ENCODE results near the gene ZNF638. TPM values are rescaled to one million over a fixed set of nuclear protein-coding genes. Genes with fewer than 3 reads are reported as not detected.

ZNF638 gene, protein sequence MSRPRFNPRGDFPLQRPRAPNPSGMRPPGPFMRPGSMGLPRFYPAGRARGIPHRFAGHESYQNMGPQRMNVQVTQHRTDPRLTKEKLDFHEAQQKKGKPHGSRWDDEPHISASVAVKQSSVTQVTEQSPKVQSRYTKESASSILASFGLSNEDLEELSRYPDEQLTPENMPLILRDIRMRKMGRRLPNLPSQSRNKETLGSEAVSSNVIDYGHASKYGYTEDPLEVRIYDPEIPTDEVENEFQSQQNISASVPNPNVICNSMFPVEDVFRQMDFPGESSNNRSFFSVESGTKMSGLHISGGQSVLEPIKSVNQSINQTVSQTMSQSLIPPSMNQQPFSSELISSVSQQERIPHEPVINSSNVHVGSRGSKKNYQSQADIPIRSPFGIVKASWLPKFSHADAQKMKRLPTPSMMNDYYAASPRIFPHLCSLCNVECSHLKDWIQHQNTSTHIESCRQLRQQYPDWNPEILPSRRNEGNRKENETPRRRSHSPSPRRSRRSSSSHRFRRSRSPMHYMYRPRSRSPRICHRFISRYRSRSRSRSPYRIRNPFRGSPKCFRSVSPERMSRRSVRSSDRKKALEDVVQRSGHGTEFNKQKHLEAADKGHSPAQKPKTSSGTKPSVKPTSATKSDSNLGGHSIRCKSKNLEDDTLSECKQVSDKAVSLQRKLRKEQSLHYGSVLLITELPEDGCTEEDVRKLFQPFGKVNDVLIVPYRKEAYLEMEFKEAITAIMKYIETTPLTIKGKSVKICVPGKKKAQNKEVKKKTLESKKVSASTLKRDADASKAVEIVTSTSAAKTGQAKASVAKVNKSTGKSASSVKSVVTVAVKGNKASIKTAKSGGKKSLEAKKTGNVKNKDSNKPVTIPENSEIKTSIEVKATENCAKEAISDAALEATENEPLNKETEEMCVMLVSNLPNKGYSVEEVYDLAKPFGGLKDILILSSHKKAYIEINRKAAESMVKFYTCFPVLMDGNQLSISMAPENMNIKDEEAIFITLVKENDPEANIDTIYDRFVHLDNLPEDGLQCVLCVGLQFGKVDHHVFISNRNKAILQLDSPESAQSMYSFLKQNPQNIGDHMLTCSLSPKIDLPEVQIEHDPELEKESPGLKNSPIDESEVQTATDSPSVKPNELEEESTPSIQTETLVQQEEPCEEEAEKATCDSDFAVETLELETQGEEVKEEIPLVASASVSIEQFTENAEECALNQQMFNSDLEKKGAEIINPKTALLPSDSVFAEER (N-terminal part only)
- 109 and 111 TPM in 2 replicates for total RNA-seq
- polyA plus RNA-seq = 27.6 and 36.4 TPM in 2 replicates
- 43.8 and 50.4 TPM in 2 replicates for polyA plus RNA-seq (2011; cell fraction: cytosol; rRNA removed)
- 223 and 239 TPM in 2 replicates for polyA plus RNA-seq (2011; cell fraction: nucleus; rRNA removed)
- 65.0 and 85.7 TPM in 2 replicates for polyA plus RNA-seq (2012)
- 161 and 188 TPM in 2 replicates for polyA minus RNA-seq
- polyA minus RNA-seq (2011; cell fraction: cytosol; rRNA and poly(A)+ RNA removed) = 70.2 TPM
- polyA minus RNA-seq (2011; cell fraction: nucleus; rRNA and poly(A)+ RNA removed) = 324 and 469 TPM in 2 replicates
- percentile 90 among the genes with signal in this experiment for Bru-seq, nascent RNA
- percentile 92 among the genes with signal in this experiment for BruChase-seq, experiment 1, labeled RNA remaining after a 6-hour chase
- BruChase-seq, experiment 2, labeled RNA remaining after a 2-hour chase = percentile 97 among the genes with signal in this experiment
- long read RNA-seq, full-length matches to known transcripts = 6 of 59 reads
- long read RNA-seq, partial matches to known transcripts = 17 of 59 reads
- long read RNA-seq, other reads (novel, unspliced or antisense) = 36 of 59 reads

DNA sequence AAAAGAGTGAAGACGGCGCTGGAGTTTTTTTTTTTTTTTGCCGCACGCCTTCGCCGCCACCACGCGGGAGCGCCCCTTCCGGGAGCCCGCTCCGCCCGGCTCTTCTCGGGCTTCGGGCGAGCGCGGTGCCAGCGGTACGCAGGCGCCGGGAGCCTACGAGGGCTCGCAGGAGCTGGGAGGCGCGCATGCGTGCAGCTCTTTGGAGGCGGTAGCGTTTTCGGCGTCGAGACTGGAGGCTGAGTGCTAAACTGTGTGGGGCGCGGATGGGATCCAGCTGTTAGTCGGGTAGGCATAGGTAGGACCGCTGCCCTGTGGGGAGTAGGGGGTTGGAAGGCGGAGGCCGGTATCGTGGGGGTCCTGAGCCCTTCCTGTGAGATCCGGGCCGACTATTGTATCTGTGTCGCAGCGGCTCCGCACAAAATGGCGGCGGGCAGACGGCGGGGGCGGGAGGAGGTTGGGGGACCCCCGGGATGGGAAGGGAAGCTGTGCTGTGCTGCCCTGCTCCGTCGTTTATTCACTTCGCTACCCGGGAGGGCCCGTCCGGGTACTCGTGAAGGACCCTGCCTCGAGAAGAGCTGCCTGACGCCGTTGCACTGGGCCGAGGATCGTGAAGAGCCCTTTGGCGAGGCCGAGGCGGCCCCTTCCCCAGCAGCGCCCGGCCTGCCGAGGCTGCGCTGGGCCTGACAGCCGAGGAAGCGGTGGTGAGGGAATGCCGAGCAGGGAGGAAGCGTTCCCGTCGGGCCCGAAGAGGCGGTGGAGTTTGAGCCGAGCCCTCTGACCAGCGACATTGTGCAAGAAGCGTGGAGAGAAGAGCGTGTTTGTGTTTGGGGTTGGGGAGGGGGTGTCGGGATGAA is at the start of gene ZNF638:
ZNF638 (plus strand) TSS at position 202 of the 854 bp plus-strand sequence. CDS start 17,173 bp downstream, outside the sequence.
- no peaks in the 10 kb centered on the region for H3K36me3 ChIP-seq (ENCODE audit: control insufficient read depth in 2 of 2, extremely low read depth in 1 of 2, insufficient read depth in 2 of 2, low read length in 2 of 2)
- CTCF ChIA-PET = interaction anchor here (0.6 to 5.2 kb wide), 58 partner anchors 9 to 878 kb away, joined by 3 to 118 read pairs (median 4); partner anchors contain the start of gene PAIP2B
- H3K4me3 ChIP-seq (replicated peaks in 1 of 3; ENCODE audit: insufficient read depth in 1 of 3, low read depth in 1 of 3, low read length in 3 of 3) = peak within 1 kb of the TSS; percentile 66 to 98 (median 81)
- H3K4me2 ChIP-seq (ENCODE audit: insufficient read depth, low read length) = peak within 1 kb of the TSS; percentile 99
- intact Hi-C loops (cut with micrococcal nuclease) (loop anchor here (1.0 to 10.0 kb wide), 7 partner anchors 33 to 175 kb away; partner anchors contain the start of gene PAIP2B), dilution Hi-C loops (cut with MboI; ENCODE audit: extremely low pct_ligation_motif_present, low sequenced_read_pairs) (no loop called here)
- BruUV-seq (replicated peaks) = no TSS peak
- peak; percentile 76 for FAIRE-seq
- peak within 1 kb of the TSS; percentile 88 for H3K9ac ChIP-seq (replicated peaks; ENCODE audit: extremely low read depth, insufficient read depth, low read length)
- H4K20me1 ChIP-seq (replicated peaks; ENCODE audit: control insufficient read depth, extremely low read depth, insufficient read depth, low read length) = peaks cover 6% of the 10 kb centered on the region
- peak; percentile 94 for DNase-seq (ENCODE audit: low read depth, low spot score)
- POLR2A ChIA-PET = interaction anchor here (0.6 to 1.2 kb wide), 5 partner anchors 21 to 1100 kb away, joined by 3 to 7 read pairs (median 4); partner anchors contain the start of gene DYSF
- peak within 1 kb of the TSS; percentile 78 for H2AFZ ChIP-seq (ENCODE audit: low read depth, low read length)
- H3K9me1 ChIP-seq (replicated peaks; ENCODE audit: control insufficient read depth, extremely low read depth, insufficient read depth, low read length) = no peaks in the 10 kb centered on the region
- H3K9me3 ChIP-seq (replicated peaks; ENCODE audit: control insufficient read depth, insufficient read depth, low read length) = no peaks in the 10 kb centered on the region
- no peaks in the 10 kb centered on the region for H3K27me3 ChIP-seq (ENCODE audit: control insufficient read depth in 2 of 2, insufficient read depth in 2 of 2, low read length in 2 of 2)
- H3K79me2 ChIP-seq (ENCODE audit: control insufficient read depth, insufficient read depth, low read length) = peaks cover 47% of the 10 kb centered on the region
- H3K27ac ChIP-seq (ENCODE audit: insufficient read depth, low read depth, low read length) = peak within 1 kb of the TSS; percentile 70
- no peak for TF ChIP-seq JUN (IDR thresholded peaks at IDR 0.05; ENCODE audit: borderline replicate concordance, insufficient read depth, insufficient read length, low read depth)
- TF ChIP-seq, protein P1, sequence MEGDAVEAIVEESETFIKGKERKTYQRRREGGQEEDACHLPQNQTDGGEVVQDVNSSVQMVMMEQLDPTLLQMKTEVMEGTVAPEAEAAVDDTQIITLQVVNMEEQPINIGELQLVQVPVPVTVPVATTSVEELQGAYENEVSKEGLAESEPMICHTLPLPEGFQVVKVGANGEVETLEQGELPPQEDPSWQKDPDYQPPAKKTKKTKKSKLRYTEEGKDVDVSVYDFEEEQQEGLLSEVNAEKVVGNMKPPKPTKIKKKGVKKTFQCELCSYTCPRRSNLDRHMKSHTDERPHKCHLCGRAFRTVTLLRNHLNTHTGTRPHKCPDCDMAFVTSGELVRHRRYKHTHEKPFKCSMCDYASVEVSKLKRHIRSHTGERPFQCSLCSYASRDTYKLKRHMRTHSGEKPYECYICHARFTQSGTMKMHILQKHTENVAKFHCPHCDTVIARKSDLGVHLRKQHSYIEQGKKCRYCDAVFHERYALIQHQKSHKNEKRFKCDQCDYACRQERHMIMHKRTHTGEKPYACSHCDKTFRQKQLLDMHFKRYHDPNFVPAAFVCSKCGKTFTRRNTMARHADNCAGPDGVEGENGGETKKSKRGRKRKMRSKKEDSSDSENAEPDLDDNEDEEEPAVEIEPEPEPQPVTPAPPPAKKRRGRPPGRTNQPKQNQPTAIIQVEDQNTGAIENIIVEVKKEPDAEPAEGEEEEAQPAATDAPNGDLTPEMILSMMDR (IDR thresholded peaks at IDR 0.05; ENCODE audit: extremely low read depth in 1 of 2, insufficient read depth in 1 of 2, low read depth in 1 of 2, low read length in 2 of 2) = peak; percentile 81 to 84
- no peak for TF ChIP-seq POLR2AphosphoS5 (IDR thresholded peaks at IDR 0.05; ENCODE audit: insufficient read depth, low read depth, low read length)
- TF ChIP-seq, protein P2, sequence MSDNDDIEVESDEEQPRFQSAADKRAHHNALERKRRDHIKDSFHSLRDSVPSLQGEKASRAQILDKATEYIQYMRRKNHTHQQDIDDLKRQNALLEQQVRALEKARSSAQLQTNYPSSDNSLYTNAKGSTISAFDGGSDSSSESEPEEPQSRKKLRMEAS (IDR thresholded peaks at IDR 0.05; ENCODE audit: insufficient read depth, insufficient read length) = no peak
- no peak for TF ChIP-seq EZH2 (IDR thresholded peaks at IDR 0.05; ENCODE audit: borderline replicate concordance, low read depth, low read length, severe bottlenecking)
- no peak for TF ChIP-seq MYC (IDR thresholded peaks at IDR 0.05; ENCODE audit: low read depth, low read length)
- peak; percentile 89 for TF ChIP-seq POLR2A (IDR thresholded peaks at IDR 0.05; ENCODE audit: low read depth, low read length)
- TF ChIP-seq FOS (IDR thresholded peaks at IDR 0.05; ENCODE audit: borderline replicate concordance, insufficient read depth, low read length) = no peak
- TF ChIP-seq GATA2 (IDR thresholded peaks at IDR 0.05; ENCODE audit: insufficient read depth, insufficient read length, low read depth, low read length) = no peak
- H3K4me1 ChIP-seq (ENCODE audit: control insufficient read depth, extremely low read depth, insufficient read depth, low read length) = peaks cover 14% of the 10 kb centered on the region

Data from endothelial cell of umbilical vein (primary cell).